ENCODE results near the gene SHISAL2A.

- TF ChIP-seq CTCF (IDR thresholded peaks at IDR 0.05; ENCODE audit: low read depth, low read length, poor library complexity, severe bottlenecking) (no peak), EZH2phosphoT487 (IDR thresholded peaks at IDR 0.05; ENCODE audit: borderline replicate concordance, low read length) (no peak)
Measured at GRCh38 chr1:52673513-52673912, 40.5 kb downstream of the SHISAL2A start.

Data from DOHH2 (cell line).